ENCODE results near the gene NUCKS1.

Gene NUCKS1

GRCh38 chr1:205666372-205667166 is 83.4 kb downstream of the NUCKS1 start:
- DNase-seq: no peak

- no peak for DNase-seq
These were observed 84.6 kb downstream of the NUCKS1 start for GRCh38 chr1:205665201-205666045.

DNA sequence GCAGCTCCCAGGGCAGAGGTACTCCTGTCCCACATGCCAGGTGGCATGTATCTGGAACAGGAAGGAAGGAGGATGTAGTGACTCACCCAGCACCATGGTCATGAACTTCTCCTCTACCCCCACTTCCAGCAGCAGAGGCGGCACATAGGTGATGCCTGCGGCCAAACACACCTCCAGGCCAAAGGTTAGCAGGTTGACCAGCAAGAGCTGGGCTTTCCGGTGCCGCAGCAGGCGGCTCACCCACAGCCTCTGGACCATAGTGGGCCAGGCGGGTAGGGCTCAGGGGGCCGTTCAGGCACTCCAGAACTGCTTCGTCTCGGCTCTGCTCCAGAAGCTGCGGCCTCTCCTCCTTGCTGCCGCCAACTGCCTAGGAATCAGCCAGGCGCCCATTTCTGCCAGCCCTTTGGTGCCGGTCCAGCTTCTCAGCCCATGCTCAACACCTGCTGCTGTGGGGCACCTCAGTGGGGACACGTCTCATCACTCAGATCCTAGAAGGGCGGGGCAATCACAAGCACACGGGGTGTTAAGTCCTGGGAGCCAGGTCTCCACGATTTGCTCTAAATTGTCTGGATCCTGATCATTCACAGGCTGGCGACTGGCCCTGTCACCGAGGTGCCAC is 85.5 kb downstream of the NUCKS1 start:
- no peak for DNase-seq

DNA sequence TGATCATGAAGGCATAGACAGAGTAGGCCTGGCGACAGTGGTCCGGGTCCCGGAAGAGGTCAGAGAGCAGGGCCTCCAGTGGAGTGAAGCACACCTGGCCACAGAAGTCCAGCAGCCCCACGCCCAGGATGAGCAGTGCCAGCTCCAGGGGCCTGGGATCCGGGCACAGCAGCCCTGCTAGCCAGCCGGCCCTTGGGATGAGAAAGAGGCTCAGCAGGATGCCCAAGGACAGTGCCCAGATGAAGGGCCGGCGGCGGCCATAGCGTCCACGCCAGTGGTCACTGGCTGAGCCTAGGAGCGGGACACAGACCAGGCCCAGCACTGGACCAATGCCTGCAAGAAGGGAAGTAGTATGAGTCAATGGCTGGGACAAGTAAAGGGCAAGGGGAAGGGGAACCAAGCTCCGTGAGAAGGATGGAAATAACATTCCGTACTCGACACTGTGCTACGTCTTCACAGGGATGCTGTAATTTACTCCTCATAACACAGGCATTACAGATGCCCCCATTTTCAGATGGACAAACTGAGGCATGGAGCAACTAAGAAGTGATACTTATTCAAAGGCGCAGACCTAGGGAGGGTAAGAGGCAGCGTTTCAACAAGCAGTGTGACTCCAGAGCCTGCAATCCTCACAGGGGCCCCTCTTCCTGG is 86.6 kb downstream of the NUCKS1 start:
- no peak for DNase-seq
